Fibroblast of skin of left quadriceps (primary cell): ENCODE results near the gene STAT6.
"Not testable (repeated sequence)": the region's sequence is repeated elsewhere in the genome, so short reads cannot be mapped to it uniquely, and the experiment has no call there.

Experiments
- DNase-seq, 2 experiments: peaks; one replicate each; pipeline ENCODE4 v3.0.0-alpha.2; 2013; ENCODE audit warnings: low read depth in 2 of 2

The STAT6 gene

DNA sequence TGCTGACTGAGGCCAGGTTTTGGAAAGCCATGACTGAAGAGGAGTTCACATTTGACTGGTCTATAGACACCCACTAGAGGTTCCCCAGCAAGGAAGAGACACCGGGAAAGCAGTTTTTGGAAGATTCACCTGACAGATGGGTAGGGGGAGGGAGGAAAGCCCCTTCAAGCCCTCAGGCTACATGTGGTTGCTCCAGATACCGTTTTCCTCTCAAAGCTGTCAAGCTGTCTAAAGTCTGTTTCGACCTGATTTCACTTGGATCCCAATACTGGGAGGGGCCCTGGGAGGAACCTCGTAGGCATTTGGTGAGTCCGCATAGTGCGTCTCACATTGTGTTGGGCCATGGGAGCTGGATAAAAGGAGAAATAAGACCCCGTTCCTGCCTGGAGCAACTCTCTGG lies 15.4 kb upstream of the STAT6 start:
- no peak for DNase-seq

DNA sequence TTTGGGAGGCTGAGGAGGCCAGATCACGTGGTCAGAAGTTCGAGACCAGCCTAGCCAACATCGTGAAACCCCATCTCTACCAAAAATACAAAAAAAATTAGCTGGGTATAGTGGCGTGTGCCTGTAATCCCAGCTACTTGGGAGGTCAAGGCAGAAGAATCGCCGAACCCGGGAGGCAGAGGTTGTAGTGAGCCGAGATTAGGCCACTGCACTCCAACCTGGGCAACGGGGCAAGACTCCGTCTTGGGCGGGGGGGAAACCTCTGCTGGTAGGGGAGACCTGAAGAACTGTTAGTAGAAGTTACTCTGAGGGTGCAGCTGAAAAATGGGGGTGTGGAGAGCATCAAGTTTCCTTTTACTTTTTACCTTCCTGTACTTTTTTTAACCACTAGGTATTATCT lies 14.9 kb upstream of the STAT6 start:
- no peak for DNase-seq

GRCh38 chr12:57124261-57124877 lies 13.2 kb upstream of the STAT6 start:
- DNase-seq: no peak

DNA sequence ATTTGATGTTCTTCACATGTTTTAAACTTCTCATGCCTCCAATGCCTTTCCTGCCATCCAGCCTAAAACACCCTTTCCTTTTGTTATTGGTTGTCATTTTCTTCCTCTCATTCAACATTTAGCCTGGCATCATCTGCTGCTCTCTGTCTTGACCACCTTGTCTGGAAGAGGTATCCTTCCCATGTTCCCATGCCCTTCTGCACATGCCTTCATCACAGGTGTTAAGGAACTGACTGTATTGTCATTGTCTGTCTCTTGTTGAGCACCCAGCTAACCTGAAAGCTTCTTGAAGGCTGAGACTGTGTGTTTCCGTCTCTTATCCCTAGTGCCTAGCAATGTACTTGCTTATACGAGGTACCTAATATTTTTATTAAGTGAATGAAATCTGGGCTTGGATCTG lies 12.7 kb upstream of the STAT6 start:
- DNase-seq: no peak

GRCh38 chr12:57120718-57121117 lies 9.6 kb upstream of the STAT6 start:
- not testable (repeated sequence) for DNase-seq

DNA sequence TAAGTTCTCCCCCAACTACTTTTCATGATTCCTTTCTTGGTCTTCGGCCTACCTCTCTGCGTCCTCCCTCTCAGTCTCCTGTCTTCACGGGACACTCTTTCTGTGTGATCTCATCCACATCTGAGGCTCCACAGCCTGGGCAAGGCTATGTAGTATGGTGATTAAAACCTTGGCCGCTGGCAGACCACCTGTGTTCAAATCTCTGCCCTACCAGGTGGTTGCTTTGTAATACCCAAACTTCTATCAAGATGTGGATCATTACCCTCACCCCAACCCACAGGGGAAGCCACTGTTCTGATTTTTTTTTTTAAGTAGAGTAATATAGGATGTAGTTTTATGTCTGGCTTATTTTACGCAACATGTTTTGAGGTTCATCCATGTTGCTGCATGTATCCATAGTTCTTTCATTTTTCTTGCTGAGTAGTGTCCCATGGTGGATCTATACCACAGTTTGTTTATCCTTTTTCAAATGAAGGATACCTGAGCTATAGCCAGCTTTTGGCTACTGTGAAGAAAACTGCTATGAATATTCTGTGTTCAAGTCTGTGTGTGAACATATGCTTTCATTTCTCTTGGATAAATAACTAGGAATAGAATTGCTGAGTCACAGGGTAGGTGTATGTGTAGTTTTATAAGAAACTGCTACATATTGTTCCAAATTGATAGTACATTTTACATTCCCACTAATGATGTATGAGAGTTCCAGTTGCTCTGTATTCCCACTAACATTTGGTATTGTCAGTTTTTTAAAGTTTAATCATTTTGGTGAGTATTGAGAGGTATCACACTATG lies 8.3 kb upstream of the STAT6 start:
- DNase-seq: no peak

DNA sequence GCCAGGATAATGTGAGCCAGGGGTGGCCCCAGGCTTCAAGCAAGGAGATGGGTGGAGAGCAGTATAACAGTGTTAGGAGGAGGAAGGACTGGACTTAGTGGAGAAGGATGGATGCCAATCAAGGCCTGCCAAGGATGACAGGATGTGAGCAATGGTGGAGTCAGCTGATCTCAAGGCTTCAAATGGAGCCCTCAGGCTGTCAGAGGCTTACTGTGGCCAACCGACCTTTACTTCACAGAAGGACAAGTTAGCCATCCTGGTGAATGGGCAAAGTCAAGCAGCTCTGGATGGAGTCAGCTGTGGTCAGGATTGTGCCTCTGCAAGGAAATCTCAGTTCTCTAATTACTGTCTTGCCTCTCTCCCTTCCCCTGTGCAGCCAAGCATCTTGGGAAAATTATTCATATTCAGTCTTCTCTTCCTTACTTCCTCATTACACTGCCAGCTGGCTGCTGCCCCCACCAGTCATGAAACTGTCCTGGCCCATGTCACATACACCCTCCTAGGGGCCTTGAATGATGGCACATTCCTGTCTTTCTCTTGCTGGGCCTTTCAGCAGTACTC lies 7.6 kb upstream of the STAT6 start:
- no peak for DNase-seq

- DNase-seq: no peak
Observed at GRCh38 chr12:57116580-57117281, 5.6 kb upstream of the STAT6 start.

DNA sequence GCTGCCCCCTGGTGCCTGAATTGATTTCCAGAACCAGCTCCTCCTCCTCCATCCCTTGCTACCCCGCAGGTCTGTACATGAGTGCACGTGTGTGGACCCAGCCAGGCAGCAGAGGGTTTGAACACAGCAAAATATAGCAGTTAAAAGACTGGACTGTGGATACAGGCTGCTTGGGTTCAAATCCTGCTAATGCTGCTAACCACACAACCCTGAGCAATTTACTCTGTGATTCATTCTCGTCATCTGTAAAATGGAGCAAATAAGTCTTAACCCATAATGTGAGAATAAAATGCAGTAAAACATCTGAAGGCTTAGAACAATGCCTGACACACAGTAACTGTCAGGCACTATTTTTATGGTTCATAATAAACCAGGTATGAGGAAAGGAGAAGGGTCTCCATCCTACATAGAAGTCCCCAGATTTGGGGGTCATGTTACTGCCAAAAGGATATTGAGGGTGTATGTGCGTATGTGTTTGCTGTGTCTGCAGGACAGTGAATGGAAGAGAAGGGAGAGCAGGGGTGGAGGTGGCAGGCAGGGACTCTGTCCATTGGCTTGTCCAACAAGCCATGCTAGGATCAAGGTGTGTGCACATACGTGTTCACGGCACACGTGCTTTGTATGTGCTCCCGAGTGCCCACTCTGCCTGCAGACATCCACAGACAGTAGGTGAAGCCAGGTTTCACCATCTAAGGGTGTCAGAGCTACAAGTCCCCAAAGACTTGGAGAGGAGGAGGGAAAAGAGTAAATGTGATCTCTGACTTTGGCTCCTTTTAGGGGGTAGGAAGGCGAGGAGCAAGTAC lies 1.5 kb upstream of the STAT6 start:
- no peak for DNase-seq

DNA sequence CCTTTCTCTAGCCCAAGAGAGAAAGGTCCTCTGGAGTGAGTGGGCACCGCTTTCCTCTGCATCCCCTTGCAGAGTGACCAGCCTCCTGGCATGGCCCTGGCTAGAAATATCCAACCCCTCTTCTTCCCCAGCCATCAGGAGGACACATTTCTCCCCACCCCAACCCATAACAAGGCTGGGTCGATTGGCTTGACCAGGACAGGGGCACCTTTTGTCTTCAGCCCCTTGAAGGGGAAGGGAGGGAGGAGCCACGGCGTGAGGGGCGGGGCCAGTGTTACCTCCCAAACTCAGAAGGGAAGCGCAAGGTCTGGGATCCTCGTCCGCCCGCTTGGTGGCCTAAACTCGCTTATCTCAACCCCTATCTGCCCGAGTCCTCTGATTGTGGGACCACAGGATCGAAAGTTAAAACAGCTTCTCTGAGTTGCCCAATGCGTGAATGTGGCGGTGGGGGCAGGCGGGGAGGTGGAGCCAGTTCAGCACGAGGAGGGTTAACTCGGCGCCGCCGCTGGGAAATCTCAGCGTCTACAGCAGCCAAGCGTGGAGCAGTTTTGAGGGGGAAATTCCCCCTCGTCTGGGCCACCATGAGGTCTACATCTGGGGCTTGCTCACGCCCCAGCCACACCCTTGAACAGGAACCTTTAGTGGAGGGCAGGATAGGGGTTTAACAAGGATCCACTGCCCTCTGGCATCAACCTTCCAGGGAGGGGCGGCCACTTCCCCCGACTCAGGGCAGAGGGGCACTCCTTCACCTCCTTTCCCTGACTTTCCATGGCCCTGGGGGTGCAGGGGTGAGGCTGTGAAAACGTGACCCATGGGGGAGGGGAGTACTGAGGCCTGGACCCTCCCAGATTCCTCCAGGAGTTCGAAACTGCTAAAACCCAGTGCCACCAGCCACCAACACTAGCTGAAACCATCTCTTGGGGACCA lies 795 bp downstream of the STAT6 start:
- DNase-seq: no peak

- DNase-seq: no peak
Observed at GRCh38 chr12:57109207-57110103, 1.7 kb downstream of the STAT6 start.

DNA sequence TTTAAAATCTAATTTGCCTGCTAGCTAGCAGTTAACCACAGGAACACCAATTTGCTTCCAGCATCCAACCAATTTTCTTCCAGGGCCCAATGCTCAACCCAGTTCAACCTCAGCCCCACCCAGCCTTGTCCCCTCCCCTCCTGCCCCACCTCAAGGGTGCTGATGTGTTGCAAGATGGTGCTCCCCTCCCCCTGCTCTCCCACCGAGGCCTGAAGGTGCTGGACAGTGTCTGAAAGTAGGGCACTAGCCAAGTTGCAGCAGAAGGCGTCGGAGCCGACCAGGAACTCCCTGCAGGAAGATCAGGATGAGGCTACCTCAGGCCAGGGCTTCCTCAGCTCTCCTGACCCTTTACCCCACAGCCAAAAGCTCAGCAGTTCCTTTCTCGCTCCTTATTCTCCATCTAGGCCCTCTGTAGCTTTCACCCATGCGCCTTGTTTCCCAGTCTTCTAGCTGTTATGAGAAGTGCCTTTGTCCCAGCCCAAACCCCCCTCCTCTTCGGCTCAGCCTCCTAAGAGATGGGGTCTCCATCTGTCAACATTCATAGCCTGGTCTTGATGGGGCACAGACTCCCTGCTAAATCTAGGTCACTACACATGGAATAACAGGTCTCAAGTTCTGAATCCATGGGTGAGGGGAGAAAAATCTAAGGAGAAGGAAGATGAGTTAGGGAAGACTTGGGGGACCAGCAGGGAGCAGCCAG lies 3.6 kb downstream of the STAT6 start:
- no peak for DNase-seq

DNA sequence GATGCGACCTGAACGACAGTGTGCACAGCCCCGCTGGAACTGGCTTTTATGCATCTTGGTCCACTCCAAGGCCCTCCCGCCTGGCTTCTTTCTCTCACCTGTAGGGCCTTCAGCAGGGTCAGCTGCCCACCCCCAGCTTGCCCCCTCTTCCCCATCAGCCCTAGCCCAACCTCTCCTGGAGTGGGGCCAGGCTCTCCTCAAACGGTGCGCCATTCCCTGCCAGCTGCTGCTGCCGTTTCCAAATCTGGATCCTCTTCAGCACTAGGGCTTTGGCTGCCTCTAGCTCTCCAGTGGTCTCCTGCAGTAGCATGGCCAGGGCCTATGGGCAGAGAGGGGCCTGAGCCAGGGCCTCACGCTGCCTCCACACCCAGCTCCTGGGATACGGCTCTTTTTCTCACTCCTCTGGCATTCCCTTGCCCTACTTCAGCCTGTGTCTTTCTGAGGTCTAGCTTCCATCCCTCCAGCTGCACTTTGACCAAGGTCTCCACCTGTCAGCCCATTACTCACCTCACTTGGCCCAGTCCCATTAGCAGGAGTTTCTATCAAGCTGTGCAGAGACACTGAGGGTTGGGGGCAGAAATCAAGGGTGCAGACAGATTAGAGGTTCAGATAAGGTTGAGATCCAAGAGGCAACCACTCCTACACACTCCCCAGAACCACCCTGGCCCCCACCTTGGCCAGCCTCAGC lies 5.0 kb downstream of the STAT6 start:
- DNase-seq: no peak

GRCh38 chr12:57105011-57105753 lies 6.0 kb downstream of the STAT6 start:
- no peak for DNase-seq

DNA sequence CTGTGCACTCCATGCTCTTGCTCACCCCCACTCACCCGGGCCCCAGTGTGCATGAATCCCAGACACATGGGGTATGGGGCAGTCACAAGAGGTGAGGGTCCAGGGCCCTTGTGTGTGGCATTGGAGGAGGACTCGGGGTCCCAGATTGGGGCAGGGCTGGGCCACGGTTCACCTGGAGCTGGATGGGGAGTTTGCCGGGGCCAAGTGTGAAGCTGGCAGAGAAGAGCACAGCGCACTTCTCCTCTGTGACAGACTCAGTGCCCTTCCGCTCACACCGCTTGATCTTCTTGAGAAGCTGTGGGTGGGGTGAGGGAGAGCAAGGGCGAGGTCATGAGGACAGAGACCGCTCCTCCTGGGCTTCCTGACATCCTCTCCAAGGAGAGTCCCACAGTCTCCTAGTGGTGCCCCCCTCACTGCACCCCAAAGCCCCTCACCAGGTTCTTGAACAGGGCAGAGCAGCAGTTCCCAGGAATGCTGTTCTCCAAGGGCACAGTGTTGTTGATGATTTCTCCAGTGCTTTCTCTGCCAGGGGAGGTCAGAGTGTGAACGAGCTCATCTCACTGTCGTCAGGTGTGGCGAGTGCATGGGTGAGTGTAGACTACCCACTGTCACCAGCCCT lies 6.8 kb downstream of the STAT6 start:
- no peak for DNase-seq

- DNase-seq: no peak
Observed at GRCh38 chr12:57103856-57104255, 7.3 kb downstream of the STAT6 start.
